ENCODE measurements around the gene C2orf76. TPM values are rescaled to one million over a fixed set of nuclear protein-coding genes. Genes with fewer than 3 reads are reported as not detected.

The C2orf76 gene
- total RNA-seq, 2 donors from 2014 or later, result 10.7 to 10.9 TPM

DNA sequence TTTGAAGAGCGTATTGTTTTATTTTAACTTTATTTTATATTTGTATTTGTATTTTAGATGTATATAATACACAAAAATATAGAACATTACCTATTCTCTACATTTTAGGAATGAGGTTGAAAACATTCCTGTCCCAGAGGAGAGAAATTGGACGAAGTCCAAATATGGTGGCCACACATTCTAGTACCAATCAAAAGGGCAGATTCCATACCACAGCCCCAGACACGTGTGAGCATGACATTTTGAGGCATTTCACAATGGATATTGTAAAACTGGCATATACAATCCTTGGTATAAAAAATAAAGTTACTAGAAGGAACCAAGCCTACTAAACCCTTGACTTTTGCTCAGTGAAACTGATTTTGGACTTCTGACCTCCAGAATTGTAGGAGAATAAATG lies 50.6 kb downstream of the C2orf76 start:
- Mint-ChIP-seq H3K4me3 (no peak overlapping the region), H3K4me1 (no peaks in the 10 kb centered on the region), H3K27ac (no peak overlapping the region), H3K27me3 (ENCODE audit: insufficient read depth) (no peaks in the 10 kb centered on the region), H3K36me3 (ENCODE audit: low read depth) (no peaks in the 10 kb centered on the region), H3K9me3 (no peaks in the 10 kb centered on the region)
- Histone ChIP-seq H3K9ac (ENCODE audit: extremely low read depth, low read length, poor library complexity, severe bottlenecking) (no peak overlapping the region), H3K4me1 (ENCODE audit: control insufficient read depth, insufficient read depth, low read length) (no peaks in the 10 kb centered on the region), H3K27ac (ENCODE audit: low read depth, low read length) (no peak overlapping the region), H3K36me3 (ENCODE audit: control insufficient read depth, insufficient read depth, low read length) (no peaks in the 10 kb centered on the region), H3K27me3 (ENCODE audit: control insufficient read depth, insufficient read depth, low read length, poor library complexity, severe bottlenecking) (no peaks in the 10 kb centered on the region), H3K9me3 (ENCODE audit: control insufficient read depth, low read length) (no peaks in the 10 kb centered on the region), H3K4me3 (ENCODE audit: low read length) (no peak overlapping the region)
- DNase-seq, result no peak
- TF ChIP-seq, protein P1, sequence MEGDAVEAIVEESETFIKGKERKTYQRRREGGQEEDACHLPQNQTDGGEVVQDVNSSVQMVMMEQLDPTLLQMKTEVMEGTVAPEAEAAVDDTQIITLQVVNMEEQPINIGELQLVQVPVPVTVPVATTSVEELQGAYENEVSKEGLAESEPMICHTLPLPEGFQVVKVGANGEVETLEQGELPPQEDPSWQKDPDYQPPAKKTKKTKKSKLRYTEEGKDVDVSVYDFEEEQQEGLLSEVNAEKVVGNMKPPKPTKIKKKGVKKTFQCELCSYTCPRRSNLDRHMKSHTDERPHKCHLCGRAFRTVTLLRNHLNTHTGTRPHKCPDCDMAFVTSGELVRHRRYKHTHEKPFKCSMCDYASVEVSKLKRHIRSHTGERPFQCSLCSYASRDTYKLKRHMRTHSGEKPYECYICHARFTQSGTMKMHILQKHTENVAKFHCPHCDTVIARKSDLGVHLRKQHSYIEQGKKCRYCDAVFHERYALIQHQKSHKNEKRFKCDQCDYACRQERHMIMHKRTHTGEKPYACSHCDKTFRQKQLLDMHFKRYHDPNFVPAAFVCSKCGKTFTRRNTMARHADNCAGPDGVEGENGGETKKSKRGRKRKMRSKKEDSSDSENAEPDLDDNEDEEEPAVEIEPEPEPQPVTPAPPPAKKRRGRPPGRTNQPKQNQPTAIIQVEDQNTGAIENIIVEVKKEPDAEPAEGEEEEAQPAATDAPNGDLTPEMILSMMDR (conservative IDR thresholded peaks at IDR 0.05), result no peak
- WGBS, 2 experiments (ENCODE audit: insufficient coverage in 1 of 2, insufficient read length in 1 of 2), result 89% methylated on average over 2 of the region's 3 CpGs; no CpG with 5 or more reads in 1 of the 2 experiments

DNA sequence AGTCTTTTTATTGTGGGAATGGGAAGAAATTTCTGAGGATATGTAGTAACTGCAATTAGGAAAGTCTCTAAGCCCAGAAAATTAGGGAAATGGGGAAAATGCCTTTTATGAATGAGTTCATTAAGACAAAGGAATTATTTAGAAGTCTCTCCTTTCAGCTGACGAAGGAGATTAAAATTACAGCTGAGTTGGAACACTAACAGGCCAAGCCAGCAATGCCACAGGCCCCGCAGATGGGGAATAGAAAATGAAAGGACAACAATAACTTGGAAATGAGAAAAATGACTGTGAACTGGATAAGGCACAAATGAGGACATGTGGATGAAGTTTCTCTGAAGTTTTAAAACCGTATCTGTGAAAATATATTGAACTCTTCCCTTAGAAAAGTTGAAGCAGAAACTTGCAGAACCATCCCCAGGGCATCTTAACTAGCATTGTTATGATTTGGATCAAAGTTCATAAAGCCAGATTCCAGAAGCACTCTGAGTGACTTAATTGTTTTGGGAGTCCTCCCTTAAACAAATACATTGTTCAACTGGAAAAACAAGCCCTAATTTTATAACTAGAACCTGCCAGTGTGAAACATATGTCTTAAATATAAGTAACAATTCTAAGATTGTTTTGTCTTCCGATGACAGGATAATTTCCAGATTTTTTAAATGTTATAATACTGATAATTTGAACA lies 51.3 kb downstream of the C2orf76 start:
- 87 to 93% methylated on average over 3 to 4 of the region's 4 CpGs for WGBS, 2 experiments (ENCODE audit: insufficient coverage in 1 of 2, insufficient read length in 1 of 2)
- Histone ChIP-seq H3K4me1 (ENCODE audit: control insufficient read depth, insufficient read depth, low read length) (no peaks in the 10 kb centered on the region), H3K27ac (ENCODE audit: low read depth, low read length) (no peak overlapping the region), H3K27me3 (ENCODE audit: control insufficient read depth, insufficient read depth, low read length, poor library complexity, severe bottlenecking) (no peaks in the 10 kb centered on the region), H3K36me3 (ENCODE audit: control insufficient read depth, insufficient read depth, low read length) (no peaks in the 10 kb centered on the region), H3K4me3 (ENCODE audit: low read length) (no peak overlapping the region), H3K9ac (ENCODE audit: extremely low read depth, low read length, poor library complexity, severe bottlenecking) (no peak overlapping the region), H3K9me3 (ENCODE audit: control insufficient read depth, low read length) (no peaks in the 10 kb centered on the region)
- no peaks in the 10 kb centered on the region for H3K36me3 Mint-ChIP-seq (ENCODE audit: low read depth)
- TF ChIP-seq, protein P1 (conservative IDR thresholded peaks at IDR 0.05), result no peak
- H3K4me3 Mint-ChIP-seq, result no peak overlapping the region
- H3K4me1 Mint-ChIP-seq, result no peaks in the 10 kb centered on the region
- no peak for DNase-seq
- no peaks in the 10 kb centered on the region for H3K27me3 Mint-ChIP-seq (ENCODE audit: insufficient read depth)
- H3K27ac Mint-ChIP-seq, result no peak overlapping the region
- no peaks in the 10 kb centered on the region for H3K9me3 Mint-ChIP-seq

DNA sequence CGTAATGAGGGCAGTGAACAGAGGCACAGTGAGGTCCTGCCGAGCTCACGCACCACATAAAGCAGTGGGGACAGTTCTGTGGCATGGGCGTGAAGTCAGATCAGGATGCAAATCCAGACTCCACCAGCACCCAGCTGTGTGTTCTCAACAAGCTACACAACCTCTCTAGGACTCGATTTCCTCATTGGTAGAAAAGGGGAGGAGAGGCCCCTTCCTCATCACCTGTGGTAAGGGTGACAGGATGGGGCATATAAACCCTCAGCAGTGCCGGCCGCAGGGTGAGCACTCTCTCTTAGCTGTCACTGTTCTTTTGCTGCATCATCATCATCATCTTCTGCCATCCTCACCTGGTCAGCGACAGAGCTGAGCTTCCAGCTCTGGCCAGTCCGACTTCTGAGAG lies 54.8 kb downstream of the C2orf76 start:
- Histone ChIP-seq H3K9ac (ENCODE audit: extremely low read depth, low read length, poor library complexity, severe bottlenecking) (no peak overlapping the region), H3K36me3 (ENCODE audit: control insufficient read depth, insufficient read depth, low read length) (no peaks in the 10 kb centered on the region), H3K27ac (ENCODE audit: low read depth, low read length) (no peak overlapping the region), H3K27me3 (ENCODE audit: control insufficient read depth, insufficient read depth, low read length, poor library complexity, severe bottlenecking) (no peaks in the 10 kb centered on the region), H3K4me3 (ENCODE audit: low read length) (no peak overlapping the region), H3K9me3 (ENCODE audit: control insufficient read depth, low read length) (no peaks in the 10 kb centered on the region), H3K4me1 (ENCODE audit: control insufficient read depth, insufficient read depth, low read length) (no peaks in the 10 kb centered on the region)
- Mint-ChIP-seq H3K36me3 (ENCODE audit: low read depth) (no peaks in the 10 kb centered on the region), H3K27me3 (ENCODE audit: insufficient read depth) (no peaks in the 10 kb centered on the region), H3K4me3 (no peak overlapping the region), H3K4me1 (peaks cover 6% of the 10 kb centered on the region), H3K27ac (no peak overlapping the region), H3K9me3 (no peaks in the 10 kb centered on the region)
- DNase-seq, result no peak
- 91 to 96% methylated on average over 7 to 9 of the region's 9 CpGs for WGBS, 2 experiments (ENCODE audit: insufficient coverage in 1 of 2, insufficient read length in 1 of 2)
- TF ChIP-seq, protein P1 (conservative IDR thresholded peaks at IDR 0.05), result no peak
